HG03342 (cell line): ENCODE measurements around the gene RNASET2.
"Not testable (repeated sequence)": the region's sequence is repeated elsewhere in the genome, so short reads cannot be mapped to it uniquely, and the experiment has no call there.

Source experiments
- ATAC-seq: cut with Tn5 transposase; IDR thresholded peaks from one replicate; pipeline ENCODE4 v1.9.1; 2021; ENCODE audit warnings: mild to moderate bottlenecking, moderate library complexity; ENCODE audit not compliant: unreplicated experiment

The RNASET2 gene

DNA sequence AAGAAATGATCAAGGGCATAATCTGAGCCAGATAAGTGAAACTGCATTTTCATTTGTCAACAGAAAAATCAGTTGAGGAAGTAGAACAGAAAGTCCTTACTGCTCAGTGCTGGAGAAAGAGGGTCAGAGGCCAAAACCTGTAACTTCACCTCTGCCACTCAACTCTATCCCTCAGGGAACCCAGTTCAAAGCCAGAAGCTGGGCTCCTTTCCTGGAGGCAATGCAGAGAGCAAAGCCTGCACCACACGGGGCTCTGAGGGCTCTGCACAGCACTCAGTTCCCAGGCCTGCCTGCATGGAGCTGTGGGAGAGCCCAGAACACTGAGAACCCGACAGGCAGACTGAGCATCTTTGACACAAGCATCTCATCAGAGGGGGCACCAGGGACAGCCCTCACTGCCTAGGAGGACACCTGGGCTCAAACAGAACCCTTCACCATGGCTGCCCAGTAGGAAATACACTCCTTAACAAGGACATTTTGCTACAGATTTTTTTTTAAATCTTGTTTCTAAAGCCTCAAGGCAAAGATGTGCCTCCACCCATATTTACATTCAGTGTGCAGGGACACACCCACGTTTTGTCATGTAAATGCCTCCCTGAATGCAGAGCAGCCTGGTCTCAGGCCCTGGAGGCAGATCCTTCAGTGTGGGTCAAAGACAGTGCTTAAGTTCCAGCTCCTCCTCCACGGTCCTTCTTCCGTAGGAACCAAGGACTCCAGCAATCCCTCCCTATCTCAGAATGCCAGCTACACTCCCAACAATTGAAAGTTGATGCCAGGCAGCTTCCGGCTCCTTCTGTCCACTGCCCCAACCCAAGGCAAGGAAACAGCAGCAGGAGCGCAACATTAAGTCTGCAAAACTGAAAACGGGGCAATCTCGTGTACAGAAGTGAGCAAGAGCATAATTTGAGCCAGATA lies 6.6 kb downstream of the RNASET2 start:
- peak; percentile 0 for ATAC-seq

DNA sequence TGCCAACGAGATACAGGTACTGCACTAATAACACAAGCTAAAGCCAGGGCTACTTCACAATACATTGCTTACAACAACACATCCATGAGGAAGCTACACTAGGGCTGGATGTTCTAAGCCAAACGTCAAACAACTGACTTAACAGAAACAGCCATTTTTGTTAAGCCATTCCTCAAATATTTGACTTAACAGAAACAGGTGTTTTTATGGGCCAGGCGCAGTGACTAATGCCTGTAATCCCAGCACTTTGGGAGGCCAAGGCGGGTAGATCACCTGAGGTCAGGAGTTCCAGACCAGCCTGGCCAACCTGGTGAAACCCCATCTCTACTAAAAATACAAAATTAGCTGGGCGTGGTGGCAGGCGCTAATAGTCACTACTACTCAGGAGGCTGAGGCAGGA lies 7.6 kb downstream of the RNASET2 start:
- ATAC-seq = not testable (repeated sequence)

DNA sequence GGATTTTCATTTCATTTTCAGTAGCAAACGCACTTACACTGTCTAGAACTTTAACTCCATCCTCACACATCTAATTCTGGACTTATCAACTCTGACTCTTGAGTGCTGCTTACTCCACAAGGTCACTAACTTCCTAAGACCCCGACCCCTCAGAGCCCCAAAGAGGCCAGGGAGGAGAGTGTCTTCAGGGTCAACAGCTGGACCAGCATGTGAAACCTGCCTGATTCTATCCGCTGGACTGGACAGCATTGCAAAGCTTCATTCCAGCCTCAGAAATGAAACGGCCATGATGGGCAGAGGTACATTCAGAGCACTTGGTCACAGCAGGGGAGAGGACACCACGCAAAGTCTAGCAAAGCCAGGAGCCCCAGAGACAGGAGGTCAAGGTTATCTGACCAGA lies 9.1 kb downstream of the RNASET2 start:
- no peak for ATAC-seq

DNA sequence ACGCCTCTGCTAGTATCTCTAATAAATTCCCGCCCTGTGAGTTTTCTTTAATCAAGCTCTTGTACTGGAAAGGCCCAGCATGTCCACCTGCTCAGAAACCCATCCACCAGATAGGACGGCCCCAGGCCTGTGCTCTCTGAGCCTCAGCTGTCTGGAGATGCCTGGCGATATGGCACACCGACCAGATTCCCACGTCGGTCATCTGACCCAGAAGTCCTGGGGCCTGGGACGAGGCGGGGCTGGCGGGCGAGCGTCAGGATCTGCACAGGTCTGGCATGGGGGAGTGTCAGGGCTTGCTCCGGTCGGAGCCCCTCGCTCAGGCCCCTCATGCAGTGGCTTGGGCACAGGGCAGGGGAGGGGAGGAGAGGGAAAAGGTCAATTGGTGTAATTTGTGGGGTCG lies 10.2 kb downstream of the RNASET2 start:
- ATAC-seq = no peak

DNA sequence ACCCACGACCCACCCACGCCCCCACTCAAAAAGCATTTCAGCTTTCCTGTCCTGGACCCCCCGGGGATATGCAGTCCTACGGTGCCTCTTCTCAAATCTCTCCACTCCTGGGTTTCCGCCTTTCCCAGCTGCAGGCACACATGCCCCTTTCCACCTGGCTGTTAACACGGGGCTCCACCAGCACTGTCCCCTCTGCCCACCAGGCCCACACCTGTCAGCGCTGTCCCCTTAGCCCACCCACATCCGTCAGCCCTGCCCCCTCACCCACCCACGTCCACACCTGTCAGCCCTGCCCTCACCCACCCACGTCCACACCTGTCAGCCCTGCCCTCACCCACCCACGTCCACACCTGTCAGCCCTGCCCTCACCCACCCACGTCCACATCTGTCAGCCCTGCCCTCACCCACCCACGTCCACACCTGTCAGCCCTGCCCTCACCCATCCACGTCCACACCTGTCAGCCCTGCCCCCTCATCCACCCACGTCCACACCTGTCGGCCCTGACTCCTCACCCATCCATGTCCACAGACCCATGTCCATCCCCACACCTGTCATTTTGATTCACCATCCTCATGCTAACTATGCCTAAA lies 11.6 kb downstream of the RNASET2 start:
- ATAC-seq = no peak

DNA sequence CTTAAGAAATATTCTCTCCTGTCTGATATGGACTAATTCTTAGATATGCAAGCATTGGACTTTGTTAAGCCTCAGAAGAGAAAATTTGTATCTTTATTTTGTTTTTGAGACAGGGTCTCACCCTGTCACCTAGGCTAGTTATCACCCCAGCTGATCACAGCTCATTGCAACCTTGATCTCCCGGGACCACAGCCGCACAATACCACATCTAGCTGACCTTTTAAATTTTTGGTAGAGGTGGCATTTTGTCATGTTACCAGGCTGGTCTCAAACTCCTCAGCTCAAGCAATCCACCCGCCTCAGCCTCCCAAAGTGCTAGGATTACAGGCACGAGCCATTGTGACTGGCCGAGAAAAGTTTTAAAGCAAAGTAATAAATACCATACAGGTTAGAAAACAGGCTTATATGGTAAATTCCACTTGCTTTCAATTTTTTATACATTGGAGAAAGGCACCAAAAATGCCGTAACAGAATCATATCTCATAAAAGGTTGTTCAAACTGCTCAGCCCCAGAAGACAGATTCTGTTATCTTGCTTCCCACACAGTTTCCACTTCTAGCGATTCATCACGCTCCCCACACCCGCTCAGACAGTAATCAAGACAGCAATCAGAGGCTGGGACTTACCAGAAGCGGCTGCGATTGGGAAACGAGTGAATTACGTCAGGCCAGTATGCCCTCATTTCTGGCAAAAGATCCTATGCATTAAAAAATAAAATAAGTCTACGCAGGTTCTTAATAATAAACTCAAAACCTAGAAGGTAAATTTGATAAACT lies 13.8 kb downstream of the RNASET2 start:
- no peak for ATAC-seq

DNA sequence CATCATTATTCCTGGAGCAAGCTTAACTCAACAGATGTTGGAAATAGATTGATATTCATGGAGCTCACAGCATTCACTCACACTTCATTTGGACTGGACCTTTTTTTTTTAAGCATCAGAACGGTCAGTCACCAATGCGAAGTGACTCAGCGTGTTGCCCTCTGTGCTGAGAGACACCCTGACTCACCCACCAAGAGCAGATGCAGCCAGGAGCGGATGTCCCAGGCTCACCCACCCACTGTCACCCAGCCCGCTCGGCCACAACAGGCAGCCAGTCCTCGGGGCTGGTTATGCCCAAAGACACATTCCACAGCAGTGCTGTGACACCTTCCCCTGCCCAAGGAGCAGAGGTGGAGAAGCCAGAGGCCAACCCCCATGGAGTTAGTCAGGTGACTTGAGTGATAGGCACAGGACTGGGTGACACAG lies 15.7 kb downstream of the RNASET2 start:
- no peak for ATAC-seq

DNA sequence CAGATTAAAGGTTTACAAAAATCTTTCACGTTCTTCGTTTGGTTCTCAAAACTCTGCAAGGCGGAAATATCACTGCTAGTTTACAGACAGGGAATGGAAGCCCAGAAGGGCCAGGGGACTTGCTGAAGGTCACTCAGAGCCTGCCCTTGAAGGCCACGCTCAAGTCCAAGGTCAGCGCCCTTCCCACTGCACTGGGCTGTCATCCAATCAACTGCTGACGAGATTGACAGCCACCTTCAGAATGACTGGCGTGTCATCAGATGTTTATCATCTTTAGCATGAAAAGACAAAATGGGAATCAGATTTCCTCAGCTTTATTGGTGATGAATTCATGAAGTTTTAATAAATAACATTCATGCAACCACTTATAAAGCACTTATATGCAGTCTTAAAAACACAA lies 16.5 kb downstream of the RNASET2 start:
- ATAC-seq = no peak

DNA sequence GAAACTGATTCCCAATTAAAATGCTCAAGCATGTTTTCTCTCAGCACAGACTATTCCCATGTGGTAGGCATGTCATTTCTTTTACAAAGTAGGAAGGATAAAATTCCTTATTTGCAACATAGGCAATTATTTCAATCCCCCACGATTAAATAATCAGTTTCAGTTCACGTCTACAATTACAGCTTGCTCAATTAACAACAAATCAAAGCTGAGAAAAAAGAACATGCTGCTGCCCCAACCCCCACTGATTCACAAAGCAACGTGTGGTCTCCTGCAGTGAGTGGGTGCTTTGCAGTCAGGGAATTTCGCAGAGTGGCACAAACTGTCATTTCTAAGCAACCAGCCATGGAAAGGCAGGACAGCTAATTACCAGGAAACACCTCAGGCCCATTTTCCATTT lies 17.0 kb downstream of the RNASET2 start:
- ATAC-seq = no peak

DNA sequence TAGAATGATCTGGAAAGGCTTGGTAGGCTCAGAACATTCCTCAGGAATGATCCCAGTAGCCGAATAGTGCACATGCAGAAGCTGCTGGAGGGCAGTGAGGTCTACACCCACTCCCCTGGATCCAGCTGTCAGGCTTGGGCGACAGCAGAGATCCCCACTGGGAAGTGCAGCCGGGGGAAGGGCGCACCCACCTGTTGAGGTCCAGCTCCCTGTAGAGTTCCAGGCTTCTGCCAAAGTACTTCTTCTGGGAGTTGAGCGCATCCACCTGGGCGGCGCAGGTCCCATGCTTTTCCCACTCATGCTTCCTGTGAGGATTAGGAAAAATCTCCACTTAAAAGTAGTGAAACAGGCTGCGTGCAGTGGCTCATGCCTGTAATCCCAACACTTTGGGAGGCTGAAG lies 17.6 kb downstream of the RNASET2 start:
- no peak for ATAC-seq

DNA sequence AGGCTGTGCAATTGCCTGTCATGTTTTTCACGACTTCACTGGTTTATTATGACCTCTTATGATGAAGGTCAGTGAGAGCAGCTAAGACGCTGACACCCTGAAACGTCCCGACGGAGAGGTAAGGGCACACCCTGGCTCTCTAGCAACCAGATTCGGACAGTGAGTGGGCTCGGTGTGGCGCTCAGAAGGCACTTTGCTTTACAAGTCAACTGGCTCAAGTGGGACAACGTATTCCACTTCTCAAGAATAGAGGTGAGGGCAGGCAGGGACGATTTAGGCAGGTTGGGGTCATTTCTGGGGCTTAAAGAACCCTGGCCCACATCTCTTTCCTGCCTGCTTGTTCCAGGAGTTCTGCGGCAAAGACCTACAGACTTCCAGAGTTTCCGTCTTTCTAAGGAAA lies 18.2 kb downstream of the RNASET2 start:
- ATAC-seq = no peak

DNA sequence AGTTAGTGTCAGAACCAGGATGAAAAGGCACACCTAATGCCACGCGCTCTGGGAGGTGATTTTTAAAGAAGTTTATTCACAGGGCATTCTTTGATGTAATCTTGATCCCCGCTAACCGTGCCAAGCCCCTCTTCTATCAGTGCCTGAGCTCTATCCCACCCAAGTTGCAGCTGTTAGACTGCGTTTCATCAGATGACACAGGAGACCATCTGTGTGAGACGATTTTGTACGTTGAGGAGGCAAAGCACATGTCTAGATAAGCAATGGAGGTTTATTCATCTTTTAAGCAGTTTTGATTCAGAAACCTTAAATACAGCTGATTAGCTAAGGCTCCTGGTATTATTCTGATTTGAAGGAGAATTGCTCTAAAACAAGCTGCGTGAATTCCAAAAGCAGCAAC lies 18.6 kb downstream of the RNASET2 start:
- ATAC-seq = no peak

DNA sequence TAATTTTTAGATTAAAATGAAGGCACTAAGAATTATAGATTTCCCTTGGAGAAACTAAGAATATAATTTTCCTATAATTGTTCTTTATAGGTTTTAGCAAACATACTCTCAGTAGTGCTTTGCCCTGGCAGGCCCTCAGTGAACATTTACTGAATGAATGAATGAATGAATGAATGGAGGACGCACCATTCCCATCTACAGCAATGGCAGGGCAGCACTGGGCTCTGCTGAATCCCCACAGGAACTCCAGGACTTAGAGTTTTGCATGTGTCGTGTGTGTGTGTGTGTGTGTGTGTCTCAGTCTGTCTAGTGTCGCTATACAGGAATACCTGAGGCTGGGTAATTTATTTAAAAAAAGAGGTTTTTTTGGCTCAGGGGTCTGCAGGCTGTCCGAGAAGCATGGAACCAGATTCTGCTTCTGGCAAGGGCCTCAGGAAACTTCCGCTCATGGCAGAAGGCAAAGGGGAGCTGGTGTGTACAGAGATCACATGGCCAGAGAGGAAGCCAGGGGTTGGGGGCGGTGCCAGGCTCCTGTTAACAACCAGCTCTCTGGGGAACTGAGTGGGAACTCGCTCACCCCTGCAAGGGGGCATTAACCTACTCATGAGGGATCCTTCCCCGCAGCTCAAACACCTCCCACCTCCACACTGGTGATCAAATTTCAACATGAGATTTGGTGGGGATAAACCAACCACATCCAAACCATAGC lies 20.1 kb downstream of the RNASET2 start:
- ATAC-seq = no peak

DNA sequence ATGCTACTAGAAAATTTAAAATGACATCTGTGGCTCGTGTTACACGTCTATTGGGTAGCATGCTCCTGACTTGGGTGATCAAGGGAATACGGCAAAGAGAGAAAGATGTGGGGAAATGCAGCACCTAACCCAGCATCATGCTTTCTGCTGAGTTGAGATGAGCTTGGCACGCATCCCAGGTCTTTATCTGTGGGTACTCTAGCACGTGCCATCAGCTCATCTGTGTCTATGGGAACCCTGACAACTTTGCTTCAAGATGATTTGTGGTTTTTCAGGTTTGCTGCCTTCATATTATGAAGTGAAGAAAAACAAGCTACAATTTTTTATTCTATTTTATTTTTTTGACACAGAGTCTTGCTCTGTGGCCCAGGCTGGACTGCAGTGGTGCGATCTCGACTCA lies 21.0 kb downstream of the RNASET2 start:
- ATAC-seq = no peak

DNA sequence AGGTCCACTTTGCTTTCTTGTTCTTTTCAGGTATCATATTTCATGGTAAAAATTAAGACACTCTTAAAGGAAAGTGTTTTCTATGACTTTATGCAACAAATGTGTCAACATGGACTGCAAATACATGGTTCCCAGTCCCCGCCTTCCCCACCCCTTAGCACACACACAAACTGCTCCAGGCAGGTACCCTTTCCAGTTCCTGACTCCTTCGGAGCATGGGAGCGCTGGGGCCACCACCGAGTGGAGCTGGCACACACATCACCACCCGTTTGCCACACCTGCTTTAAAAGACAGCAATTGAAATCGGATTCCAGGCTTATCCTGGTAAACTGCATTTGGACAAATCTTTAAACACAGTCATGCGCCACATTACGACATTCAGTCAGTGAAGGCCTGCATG lies 22.2 kb downstream of the RNASET2 start:
- no peak for ATAC-seq

DNA sequence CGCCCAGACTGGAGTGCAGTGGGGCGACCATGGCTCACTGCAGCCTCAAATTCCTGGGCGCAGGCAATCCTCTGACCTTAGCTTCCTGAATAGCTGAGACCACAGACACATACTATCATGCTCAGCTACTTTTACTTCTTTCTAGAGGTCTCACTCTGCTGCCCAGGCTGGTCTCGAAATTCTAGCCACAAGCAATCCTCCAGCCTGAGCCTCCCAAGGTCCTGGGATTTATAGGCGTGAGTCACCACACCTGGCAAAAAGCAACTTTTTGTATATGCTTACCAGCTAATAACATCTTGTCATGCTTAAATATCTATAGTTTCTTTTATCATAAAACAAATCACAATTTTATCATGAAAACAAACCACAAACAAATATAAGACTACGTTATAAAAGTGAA lies 23.0 kb downstream of the RNASET2 start:
- ATAC-seq = no peak

DNA sequence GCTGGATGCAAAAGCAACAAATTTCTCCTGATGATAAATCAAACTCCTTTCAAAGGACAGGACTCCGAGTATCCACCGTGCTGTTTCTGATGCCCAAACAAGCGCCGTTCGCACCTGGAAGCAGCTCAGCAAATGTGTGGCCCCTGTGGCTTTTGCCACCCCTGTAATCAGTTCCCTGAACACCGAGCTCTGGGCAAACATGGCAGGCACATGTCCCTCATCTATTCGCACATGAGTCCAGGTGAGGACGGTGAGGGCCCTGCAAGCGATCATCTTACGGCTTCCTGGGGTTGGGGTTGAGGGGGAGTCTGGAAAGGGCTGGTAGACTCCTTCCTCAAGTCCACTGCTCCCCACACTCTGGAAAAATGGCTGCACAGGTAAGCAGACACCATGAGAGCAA lies 23.7 kb downstream of the RNASET2 start:
- ATAC-seq = no peak

DNA sequence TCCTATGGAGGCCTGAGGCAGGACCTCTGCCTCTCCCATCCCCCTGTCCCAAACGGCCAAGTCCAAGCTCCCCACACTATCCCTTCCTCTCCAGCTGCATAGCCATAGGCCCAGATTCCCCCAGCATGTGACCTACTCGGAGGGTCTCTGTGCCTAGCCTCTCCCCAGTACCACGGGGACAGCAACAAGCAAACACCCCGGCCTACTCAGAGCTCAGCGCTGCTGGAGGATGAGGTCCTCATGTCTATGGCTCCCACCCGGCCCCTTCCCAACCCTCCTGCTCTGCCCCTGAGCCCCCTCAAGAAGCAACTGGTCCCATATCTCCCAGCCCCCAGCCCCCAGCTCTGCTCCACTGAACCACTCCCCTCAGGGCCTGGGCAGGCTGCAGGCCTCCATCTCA lies 24.2 kb downstream of the RNASET2 start:
- no peak for ATAC-seq

DNA sequence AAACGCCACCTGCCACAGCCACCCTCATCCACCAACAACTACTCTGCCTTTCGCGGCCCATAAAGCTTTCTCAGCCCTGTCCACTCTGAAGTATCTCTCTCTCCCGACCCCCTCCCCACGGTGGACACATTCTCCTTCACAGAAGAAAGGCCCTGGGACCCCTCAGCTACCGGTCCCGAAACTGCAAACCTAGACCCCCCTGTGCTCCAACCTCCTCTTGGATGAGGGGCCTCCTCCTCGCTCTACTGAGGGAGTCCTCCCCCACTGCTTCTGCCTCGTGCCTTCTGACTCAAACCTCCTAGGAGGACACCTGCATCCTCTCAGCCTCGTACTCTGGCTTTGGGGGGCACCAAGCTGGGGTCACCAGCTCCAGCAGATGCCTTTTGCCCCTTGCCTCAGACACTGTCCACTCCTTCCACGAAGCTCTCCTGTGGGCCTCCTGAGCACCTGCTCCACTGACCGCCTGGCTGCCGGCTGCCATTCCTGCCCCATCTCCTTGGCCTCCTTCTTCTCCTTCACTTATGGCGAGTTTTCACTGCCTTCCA lies 24.9 kb downstream of the RNASET2 start:
- no peak for ATAC-seq

DNA sequence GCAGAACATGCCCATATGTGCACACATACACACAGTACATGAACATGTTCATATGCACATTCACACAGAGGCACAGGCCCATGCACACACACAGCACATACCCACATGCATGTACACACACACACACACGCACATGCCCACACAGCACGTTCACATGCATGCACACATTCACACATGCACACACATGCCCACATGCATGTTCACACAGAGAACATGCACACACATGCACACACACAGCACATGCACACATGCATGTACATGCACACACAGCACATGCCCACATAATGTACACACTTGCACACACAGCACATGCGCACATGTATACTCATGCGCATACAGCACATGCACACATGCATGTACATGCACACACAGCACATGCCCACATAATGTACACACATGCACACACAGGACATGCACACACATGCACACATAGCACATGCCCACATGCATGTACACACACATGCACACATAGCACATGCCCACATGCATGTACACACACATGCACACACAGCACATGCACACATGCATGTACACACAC lies 25.9 kb downstream of the RNASET2 start:
- ATAC-seq = no peak
